NCI-H345 (cell line): ENCODE data around the gene CEP57.
"Not testable (repeated sequence)": the region's sequence is repeated elsewhere in the genome, so short reads cannot be mapped to it uniquely, and the experiment has no call there.

Experiments
- DNase-seq: peaks from one replicate; lab custom pipeline; 2025; lab: John Stamatoyannopoulos, UW

The CEP57 gene

DNA sequence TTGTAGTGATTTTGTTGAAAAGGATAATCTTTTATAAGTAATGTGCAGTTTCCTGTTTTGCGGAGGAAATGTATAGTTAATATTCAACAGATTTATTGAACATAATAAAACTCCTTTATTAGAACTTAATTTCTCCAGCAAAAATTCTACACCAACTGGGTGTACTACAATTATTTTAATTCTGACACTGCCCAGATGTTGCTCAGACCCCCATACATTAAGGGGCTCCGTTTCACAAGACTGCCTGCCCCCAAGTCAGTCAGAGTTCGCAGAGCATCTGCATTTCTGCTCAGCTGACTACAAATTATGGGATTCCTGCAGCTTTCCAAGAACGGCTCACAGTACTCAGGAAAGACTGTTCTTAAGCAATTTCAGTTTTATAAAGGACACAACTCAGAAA lies 6.2 kb downstream of the CEP57 start:
- no peak for DNase-seq

DNA sequence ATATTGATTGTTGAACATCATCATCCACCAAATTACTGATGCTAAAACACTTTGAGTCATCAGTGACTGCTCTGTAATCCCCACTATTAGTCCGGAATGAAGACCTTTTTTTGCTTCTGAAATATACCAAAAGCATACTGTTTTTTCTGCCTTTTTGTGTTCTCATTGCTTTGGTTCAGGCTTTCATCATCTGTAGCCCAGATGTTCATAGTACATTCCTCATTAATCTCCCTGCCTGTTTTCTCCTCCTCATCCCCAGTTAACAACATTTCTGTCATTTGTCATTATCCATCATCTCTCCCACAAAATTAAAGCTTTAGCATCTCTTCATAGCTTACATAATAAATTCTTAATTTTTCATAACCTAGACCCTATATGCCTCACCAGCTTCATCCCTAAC lies 9.2 kb downstream of the CEP57 start:
- no peak for DNase-seq

DNA sequence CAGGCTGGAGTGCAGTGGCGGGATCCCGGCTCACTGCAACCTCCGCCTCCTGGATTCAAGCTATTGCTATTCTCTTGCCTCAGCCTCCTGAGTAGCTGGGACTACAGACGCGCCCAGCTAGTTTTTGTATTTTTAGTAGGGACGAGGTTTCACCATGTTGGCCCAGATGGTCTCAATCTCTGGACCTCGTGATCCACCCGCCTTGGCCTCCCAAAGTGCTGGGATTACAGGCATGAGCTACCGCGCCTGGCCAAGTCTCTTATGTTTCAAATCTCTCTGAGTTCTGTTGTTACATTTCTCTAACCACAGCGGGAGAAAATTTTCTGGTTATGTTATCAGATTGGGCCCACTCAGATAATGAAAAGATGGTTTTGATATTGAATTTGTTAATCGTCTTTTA lies 10.1 kb downstream of the CEP57 start:
- no peak for DNase-seq

DNA sequence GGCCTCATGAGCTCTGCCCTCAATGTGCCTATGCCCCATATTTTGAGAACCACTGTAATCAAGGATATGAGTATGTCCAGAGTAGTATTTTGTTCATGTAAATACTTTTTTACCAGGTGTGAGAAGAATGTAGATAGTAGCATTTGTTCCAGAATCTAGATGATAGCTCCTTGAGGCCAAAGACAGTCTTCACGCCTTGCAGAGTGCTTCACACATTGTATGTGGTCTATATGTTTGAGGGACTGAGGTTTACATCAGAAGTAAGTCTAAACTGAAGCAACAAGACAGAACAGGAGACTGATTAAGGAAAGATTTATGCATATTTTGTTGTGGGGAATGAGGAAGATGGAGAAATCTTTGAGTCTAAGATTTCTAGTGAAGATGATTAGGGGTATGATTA lies 12.5 kb downstream of the CEP57 start:
- DNase-seq = no peak

DNA sequence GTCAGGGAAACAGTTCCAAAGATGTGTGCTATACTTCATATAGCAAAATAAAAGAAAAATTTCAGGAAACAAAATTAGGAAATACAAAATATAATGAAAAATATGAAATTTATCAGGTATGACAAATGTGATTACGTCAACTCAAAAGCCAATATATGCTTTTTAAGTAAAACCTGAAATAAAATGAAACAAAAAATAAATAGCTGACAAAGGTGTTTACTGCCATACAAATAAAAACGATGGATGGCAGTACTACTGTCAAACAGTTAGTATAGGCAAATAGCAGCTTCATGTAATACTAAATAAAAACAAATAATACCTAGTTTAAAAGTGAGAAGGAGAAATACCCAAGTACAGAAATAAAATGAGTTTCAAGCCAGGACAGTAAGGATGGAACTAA lies 13.7 kb downstream of the CEP57 start:
- DNase-seq = no peak

DNA sequence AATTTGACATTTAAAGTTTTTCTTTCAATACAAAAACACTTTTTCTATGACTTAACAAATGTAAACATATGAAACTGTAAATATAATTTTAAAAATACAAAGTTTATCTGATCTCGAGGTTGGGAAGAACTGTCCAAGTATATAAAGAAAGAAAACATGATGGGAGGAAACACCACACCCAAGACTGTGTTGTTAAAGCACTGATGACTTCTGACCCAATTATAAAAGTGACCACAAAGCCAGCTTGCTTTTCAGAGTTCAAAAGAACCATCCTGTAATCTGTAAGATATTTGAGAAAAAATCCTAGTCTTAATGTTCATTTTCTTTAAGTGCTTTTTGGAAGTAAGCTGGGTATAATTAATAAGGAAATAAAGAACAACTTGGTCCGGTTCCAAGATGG lies 15.6 kb downstream of the CEP57 start:
- DNase-seq = no peak

DNA sequence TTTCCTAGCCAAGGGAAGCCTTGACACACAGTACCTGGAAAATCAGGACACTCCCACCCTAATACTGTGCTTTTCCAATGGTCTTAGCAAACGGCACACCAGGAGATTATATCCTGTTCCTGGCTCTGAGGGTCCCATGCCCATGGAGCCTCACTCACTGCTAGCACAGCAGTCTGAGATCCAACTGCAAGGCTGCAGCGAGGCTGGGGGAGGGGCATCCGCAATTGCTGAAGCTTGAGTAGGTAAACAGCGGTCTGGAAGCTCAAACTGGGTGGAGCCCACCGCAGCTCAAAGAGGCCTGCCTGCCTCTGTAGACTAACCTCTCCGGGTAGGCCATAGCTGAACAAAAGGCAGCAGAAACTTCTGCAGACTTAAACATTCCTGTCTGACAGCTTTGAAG lies 16.2 kb downstream of the CEP57 start:
- DNase-seq = not testable (repeated sequence)

DNA sequence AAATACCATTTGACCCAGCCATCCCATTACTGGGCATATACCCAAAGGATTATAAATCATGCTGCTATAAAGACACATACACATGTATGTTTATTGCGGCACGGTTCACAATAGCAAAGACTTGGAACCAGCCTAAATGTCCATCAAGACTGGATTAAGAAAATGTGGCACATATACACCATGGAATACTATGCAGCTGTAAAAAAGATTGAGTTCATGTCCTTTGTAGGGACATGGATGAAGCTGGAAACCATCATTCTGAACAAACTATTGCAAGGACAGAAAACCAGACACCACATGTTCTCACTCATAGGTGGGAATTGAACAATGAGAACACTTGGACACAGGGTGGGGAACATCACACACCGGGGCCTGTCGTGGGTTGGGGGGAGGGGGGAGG lies 20.8 kb downstream of the CEP57 start:
- DNase-seq = not testable (repeated sequence)

DNA sequence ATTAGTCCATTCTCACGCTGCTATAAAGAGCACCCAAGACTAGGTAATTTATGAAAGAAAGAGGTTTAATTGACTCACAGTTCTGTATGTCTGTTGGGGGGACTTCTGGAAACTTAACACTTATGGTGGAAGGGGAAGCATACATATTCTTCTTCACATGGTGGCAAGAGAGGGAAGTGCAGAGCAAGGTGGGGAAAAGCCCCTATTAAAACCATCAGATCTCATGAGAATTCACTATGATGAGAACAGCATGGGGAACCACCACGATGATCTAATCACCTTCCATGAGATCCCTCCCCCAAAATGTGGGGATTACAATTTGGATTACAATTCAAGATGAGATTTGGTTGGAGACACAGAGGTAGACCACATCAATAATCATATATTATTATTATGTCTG lies 25.7 kb downstream of the CEP57 start:
- DNase-seq = no peak

DNA sequence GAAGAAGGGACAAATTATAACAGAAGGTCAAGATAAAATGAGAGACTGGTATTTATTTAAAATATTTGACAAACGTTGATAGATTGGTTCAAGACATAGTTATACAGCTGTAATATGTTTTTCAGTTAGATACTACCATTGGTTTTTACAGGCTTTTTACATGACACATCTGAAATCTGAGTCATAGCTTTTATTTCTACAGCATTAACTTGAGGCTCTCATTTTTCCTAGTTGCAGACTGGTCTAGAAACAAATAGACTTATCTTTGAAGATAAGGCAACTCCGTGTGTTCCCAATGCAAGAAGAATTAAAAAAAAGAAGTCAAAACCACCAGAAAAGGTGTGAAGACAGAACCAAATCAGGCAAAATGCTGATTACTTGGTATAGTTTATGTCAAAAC lies 31.3 kb downstream of the CEP57 start:
- DNase-seq = no peak

DNA sequence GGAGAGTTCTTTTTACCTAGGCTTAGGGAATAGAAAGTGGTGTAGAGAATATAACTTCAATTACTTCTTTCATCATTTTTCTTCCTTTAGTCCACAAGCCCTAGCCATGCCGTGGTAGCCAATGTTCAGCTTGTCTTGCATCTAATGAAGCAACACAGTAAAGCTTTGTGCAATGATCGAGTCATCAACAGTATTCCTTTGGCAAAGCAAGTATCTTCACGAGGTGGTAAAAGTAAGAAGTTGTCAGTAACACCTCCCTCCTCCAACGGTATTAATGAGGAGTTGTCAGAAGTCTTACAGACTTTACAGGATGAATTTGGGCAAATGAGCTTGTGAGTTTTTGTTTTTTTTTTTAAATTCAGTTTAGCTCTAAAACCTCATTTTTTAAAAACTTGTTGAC lies 37.4 kb downstream of the CEP57 start:
- DNase-seq = no peak

DNA sequence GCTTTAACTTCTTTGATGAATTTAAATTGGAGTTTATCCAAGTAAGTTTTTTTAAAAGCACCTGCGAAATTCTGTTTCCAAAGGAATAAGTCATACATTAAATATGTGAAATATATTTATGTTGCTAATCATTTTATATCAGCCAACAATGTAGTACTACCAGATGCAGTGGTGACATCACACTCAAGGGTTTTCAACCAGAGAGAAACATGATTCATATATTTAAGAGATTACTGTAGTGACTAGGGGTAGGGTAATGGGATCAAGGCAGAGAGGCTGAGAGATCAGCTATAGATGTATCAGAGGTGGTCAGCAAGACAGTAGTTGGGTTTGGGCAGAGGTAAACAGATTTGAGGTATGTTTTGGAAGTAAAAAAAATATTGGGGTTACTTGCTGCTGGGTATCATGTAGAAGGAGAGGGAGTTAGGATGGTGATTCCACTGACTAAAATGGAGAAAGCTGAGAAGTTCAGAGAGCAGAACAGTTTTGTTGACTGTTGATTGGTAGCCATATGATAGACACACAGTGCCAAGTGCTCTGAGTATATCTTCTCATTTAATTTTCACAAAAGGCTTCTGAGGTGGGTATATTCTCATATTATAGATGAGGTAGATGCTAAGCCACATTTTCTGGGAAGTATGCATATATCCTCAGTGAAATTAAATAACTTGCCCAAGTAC lies 39.4 kb downstream of the CEP57 start:
- no peak for DNase-seq

DNA sequence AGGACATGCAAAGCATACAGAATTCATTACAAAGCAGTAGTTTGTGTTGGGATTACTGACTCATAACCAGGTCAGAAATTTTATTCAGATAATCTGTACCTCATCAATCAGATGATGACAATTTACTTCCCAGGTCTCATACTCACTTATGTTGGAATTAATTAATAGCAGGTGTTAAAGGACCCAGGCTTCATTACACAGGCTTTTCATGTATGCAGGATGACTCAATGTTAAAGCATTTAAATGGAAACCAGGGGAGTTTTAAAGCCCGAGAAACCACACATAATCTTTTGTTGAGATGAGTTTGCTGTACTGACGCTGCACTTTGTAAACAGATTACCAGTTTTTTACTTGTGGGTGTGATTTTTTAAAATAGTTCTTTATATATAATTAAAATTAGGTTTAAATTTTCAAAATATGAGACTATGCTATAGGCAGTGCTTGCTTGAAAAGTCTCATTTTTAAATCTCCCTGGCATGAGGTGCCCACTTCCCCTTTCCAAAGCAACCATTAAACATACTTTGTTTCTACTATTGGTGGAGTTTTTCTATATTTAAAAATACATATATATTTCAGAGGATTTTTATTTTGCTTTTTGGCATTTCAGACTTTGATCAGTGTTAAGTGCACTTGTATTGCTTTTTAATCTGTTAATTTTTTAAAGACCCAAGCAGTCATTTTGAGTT lies 41.0 kb downstream of the CEP57 start:
- DNase-seq = no peak

DNA sequence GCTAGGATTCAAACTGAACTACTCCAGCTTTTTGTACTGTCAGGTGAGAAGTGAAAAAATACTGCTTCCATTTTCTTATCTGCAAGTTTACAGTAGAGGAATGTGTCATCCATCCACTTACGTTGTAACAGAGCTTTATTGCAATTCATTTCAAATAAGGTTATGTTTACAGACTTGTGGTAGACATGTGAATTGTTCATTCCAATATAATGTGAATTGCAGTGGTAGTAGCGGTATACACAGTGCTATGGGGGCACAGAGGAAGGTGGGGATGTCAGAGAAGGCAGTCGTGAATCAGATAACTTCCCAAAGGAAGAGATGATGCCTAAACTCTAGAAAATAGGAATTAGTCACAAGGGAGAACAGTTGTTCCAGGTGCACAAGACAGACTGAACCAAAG lies 42.5 kb downstream of the CEP57 start:
- no peak for DNase-seq

DNA sequence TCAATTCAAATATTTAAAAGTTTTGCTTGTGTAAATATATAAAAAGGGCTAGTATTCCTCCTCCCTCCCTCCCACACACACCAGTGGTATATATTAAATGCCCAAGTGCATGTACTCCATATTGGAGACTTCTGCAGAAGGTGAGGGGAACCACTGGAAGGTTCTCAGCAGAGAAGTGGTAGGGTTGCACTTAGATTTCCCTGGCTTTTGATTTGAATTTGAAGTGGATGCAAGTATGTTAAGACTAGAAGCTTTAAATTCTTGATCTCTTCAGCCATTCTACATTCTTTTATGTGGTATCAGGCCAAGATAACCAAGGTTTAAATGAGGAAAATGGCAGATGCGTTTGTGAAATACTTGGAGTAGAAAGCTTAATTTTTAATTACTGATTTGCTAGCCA lies 43.1 kb downstream of the CEP57 start:
- DNase-seq = no peak

DNA sequence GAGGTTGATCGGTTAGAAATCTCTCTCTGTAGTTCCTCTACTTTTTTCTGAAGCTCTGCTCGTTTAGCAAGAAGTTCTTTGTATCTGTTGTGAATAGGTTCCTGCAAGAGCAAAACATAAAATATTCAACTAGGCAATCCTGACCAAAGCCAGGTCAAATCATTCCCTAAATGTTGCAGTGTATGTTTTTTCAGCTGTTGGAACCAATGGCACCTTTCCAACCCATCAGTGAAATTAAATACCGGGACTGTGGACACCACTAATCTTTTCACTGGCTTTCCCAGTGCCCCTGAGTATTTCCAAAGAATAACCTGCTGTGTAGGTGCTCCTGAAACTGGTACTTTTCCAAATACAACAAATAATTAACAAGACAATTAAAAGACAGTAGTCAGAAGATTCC lies 45.1 kb downstream of the CEP57 start:
- DNase-seq = peak; percentile 35

DNA sequence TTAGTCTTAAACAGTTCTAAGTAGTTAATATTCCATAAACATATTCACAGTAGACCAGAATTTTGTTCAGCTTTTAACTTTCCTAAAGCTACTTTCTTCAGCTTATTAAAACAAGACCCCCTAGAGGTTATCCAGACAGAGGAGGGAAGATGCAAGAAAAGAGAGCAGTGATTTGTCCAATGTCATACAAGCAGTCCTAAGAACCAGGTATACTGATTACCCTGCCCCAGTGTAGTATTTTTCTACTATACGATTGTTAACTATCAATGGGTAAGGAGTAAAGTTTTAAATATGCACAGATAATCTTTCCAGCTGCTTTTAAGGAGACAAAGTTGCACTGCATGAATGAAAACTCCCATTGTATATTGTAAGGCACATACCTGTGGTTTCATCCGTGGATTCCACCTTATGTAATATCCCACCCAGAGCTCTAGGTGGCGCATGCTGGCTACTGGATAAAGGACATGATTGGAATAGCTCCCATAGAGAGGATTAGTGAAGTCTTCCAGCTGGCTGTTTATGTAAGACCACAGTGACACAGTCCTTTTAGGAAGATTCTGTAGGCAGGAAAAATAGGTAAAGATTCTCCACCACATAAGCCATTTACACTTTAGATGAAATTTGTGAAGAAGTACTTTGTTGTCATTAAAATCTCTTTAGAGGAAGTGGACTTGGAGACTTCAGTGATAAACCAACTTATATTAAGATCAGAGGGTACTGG lies 45.6 kb downstream of the CEP57 start:
- peak; percentile 72 for DNase-seq

DNA sequence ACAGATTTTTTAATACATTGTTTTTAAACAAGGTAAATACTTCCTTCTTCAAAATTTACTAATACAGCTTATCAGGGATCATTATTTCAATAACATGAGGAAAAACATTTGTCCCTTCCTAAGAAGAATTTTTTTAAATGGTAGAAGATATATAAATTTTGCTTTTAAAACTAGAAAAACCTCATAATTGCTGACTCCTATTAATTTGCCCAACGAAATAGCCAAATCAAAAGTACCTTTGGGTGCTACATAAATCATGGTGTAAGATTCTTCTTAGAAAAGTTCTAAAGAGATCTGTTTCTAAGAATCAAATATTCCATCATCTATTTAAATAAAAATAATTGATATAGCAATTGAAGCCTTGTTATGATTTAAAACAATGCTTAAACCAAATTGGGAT lies 54.9 kb downstream of the CEP57 start:
- no peak for DNase-seq

DNA sequence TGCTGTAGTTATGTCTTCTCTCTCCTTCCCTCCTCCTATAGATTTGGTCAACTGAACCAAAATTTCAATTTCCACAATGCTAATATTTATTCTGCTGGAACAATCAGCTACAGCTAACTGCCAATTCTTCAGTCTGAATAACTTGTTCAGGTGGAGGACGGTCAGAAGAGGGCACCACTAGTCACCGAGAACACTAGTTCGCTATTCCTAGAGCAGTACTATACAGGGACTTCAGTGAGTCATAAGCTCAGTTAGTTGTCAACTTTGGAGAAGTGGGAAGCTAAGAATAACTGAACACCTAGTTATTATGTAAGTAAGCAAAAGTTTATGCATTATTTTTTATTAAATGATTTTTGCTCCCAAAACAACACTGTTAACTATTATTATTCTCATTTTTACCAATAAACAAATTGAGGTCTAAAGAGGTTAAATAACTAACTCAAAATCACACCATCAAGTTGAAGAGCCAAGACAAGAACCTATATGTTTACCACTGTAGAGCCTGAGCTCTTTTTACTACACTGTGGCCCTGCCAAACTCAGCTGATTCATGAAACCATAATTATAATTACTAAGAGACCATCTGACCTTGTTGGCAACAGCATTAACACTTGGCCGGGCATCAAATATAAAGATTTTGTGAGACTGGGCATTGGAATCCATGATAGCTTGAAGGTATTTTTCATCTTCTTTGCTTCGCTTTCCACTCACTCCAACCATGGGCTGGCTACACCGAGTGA lies 59.0 kb downstream of the CEP57 start:
- peak; percentile 18 for DNase-seq

DNA sequence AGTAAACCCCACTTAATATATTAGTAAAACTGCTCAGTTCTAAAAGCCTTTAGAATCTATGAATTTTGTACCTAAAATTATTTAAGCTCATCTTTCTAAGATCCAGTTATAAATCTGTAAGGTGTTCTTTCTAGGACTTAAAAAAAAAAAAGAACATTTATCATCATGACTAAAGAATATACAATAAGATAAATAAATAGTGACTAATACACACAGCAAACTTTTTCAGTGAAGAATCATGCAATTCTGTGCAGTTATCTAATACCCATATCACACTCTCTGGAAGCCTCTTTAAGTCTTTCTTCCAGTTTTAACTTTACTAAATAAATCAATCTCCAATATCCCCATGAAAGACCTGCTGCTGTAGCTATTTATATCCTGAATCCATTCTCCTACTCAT lies 59.8 kb downstream of the CEP57 start:
- DNase-seq = no peak

DNA sequence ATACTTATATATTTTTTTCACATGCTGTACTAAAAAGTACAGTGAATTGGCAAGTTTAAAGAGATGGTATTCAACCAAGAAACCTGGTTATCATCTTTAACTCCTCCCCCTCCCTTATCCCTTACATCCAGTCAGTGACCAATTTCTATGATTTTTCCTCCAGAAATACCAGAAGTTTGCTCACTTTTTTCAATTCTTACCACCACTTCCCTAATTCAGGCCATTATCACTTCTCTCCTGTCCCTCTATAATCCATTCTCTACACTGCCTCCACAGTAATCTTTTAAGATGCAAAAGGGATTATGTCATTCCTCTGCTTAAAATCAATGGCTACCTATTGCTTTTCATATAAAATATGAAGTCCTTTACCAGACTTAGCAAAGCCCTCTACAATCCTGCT lies 62.8 kb downstream of the CEP57 start:
- no peak for DNase-seq

DNA sequence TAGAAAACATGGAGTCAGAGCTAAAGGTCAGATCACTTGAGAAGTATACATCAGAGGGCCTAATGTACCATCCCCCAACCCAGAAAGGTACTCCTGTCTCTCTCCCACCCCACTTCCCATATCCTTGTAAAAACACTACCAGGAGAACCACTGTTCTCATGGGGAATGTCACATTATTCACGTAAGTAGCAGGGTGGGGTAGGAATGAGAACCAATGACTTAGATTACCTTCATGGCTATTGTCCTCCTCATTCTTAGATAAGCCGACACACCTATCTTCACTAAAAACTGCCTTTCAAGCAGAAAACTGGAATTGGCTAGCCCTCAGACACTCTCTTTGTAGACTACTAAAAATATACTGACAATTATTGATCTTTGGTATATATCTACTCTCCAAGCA lies 63.6 kb downstream of the CEP57 start:
- no peak for DNase-seq

DNA sequence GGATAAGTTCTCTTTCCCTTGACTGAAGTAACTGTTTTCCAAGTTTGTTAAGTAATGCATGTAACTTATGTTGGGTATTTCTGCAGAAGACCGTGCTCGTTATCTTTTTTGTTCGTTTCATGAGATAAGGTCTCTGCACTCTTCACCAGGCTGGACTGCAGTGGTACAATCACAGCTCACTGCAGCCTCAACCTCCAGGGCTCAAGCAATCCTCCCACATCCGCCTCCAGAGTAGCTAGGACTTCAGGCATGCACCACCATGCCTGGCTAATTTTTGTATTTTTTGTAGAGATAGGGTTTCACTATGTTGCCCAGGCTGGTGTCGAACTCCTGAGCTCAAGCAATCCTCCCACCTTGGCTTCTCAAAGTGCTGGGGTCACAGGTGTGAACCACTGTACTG lies 64.1 kb downstream of the CEP57 start:
- not testable (repeated sequence) for DNase-seq
